Fibroblast of gingiva (primary cell): ENCODE results near the gene RREB1.

Experiments
- DNase-seq: peaks from one replicate; pipeline ENCODE4 v3.0.0-alpha.2; 2011; ENCODE audit warnings: low read depth

RREB1 gene

GRCh38 chr6:7163661-7164071 lies 55.9 kb downstream of the RREB1 start:
- no peak for DNase-seq

- no peak for DNase-seq
Observed at GRCh38 chr6:7164536-7165001, 56.8 kb downstream of the RREB1 start.

GRCh38 chr6:7165002-7165889 lies 57.5 kb downstream of the RREB1 start:
- no peak for DNase-seq

- DNase-seq: no peak
Observed at GRCh38 chr6:7165890-7166267, 58.1 kb downstream of the RREB1 start.

GRCh38 chr6:7166410-7167293 lies 58.9 kb downstream of the RREB1 start:
- DNase-seq: peak; percentile 21

- peak; percentile 57 for DNase-seq
Observed at GRCh38 chr6:7169296-7169721, 61.5 kb downstream of the RREB1 start.

GRCh38 chr6:7170117-7170732 lies 62.5 kb downstream of the RREB1 start:
- DNase-seq: no peak

- DNase-seq: no peak
Observed at GRCh38 chr6:7171119-7171518, 63.4 kb downstream of the RREB1 start.

- DNase-seq: no peak
Observed at GRCh38 chr6:7171733-7172132, 64.0 kb downstream of the RREB1 start.

GRCh38 chr6:7172649-7173048 lies 64.9 kb downstream of the RREB1 start:
- peak; percentile 70 for DNase-seq

GRCh38 chr6:7173843-7174503 lies 66.2 kb downstream of the RREB1 start:
- DNase-seq: no peak

GRCh38 chr6:7175462-7175861 lies 67.7 kb downstream of the RREB1 start:
- DNase-seq: peak; percentile 38

- DNase-seq: no peak
Observed at GRCh38 chr6:7176208-7176607, 68.4 kb downstream of the RREB1 start.

GRCh38 chr6:7178280-7178679 lies 70.5 kb downstream of the RREB1 start:
- DNase-seq: no peak

- DNase-seq: no peak
Observed at GRCh38 chr6:7180751-7181150, 73.0 kb downstream of the RREB1 start.

- no peak for DNase-seq
Observed at GRCh38 chr6:7183707-7184106, 75.9 kb downstream of the RREB1 start.

GRCh38 chr6:7184502-7184901 lies 76.7 kb downstream of the RREB1 start:
- no peak for DNase-seq

GRCh38 chr6:7185561-7185960 lies 77.8 kb downstream of the RREB1 start:
- no peak for DNase-seq

GRCh38 chr6:7188492-7188891 lies 80.7 kb downstream of the RREB1 start:
- DNase-seq: no peak

- no peak for DNase-seq
Observed at GRCh38 chr6:7189101-7189758, 81.5 kb downstream of the RREB1 start.

- DNase-seq: no peak
Observed at GRCh38 chr6:7190791-7191190, 83.0 kb downstream of the RREB1 start.
